ENCODE results near the gene SLC27A2.
"Not testable (repeated sequence)": the region's sequence is repeated elsewhere in the genome, so short reads cannot be mapped to it uniquely, and the experiment has no call there.

Gene SLC27A2

GRCh38 chr15:50163719-50164410 lies 18.1 kb upstream of the SLC27A2 start:
- no peak for DNase-seq (ENCODE audit: low read depth)

GRCh38 chr15:50164458-50164857 lies 17.5 kb upstream of the SLC27A2 start:
- DNase-seq (ENCODE audit: low read depth) = no peak

- no peak for DNase-seq (ENCODE audit: low read depth)
Measured at GRCh38 chr15:50166216-50166615, 15.8 kb upstream of the SLC27A2 start.

- DNase-seq (ENCODE audit: low read depth) = no peak
Measured at GRCh38 chr15:50167110-50167509, 14.9 kb upstream of the SLC27A2 start.

- no peak for DNase-seq (ENCODE audit: low read depth)
Measured at GRCh38 chr15:50168379-50168778, 13.6 kb upstream of the SLC27A2 start.

GRCh38 chr15:50168783-50169411 lies 13.1 kb upstream of the SLC27A2 start:
- DNase-seq (ENCODE audit: low read depth) = no peak

- not testable (repeated sequence) for DNase-seq (ENCODE audit: low read depth)
Measured at GRCh38 chr15:50172360-50172895, 9.6 kb upstream of the SLC27A2 start.

- no peak for DNase-seq (ENCODE audit: low read depth)
Measured at GRCh38 chr15:50176869-50177268, 5.1 kb upstream of the SLC27A2 start.

- no peak for DNase-seq (ENCODE audit: low read depth)
Measured at GRCh38 chr15:50180091-50180490, 1.9 kb upstream of the SLC27A2 start.

- no peak for DNase-seq (ENCODE audit: low read depth)
Measured at GRCh38 chr15:50180582-50180981, 1.4 kb upstream of the SLC27A2 start.

GRCh38 chr15:50181201-50181968 lies 611 bp upstream of the SLC27A2 start:
- no peak for DNase-seq (ENCODE audit: low read depth)

GRCh38 chr15:50182219-50183013 lies 420 bp downstream of the SLC27A2 start:
- no peak for DNase-seq (ENCODE audit: low read depth)

- DNase-seq (ENCODE audit: low read depth) = no peak
Measured at GRCh38 chr15:50183112-50183794, 1.3 kb downstream of the SLC27A2 start.

- DNase-seq (ENCODE audit: low read depth) = no peak
Measured at GRCh38 chr15:50184863-50185504, 3.0 kb downstream of the SLC27A2 start.

- no peak for DNase-seq (ENCODE audit: low read depth)
Measured at GRCh38 chr15:50186090-50186489, 4.1 kb downstream of the SLC27A2 start.

GRCh38 chr15:50186752-50187151 lies 4.8 kb downstream of the SLC27A2 start:
- DNase-seq (ENCODE audit: low read depth) = no peak

GRCh38 chr15:50187525-50187924 lies 5.5 kb downstream of the SLC27A2 start:
- no peak for DNase-seq (ENCODE audit: low read depth)

- DNase-seq (ENCODE audit: low read depth) = no peak
Measured at GRCh38 chr15:50187997-50188396, 6.0 kb downstream of the SLC27A2 start.

GRCh38 chr15:50188793-50189192 lies 6.8 kb downstream of the SLC27A2 start:
- DNase-seq (ENCODE audit: low read depth) = not testable (repeated sequence)

GRCh38 chr15:50189633-50190032 lies 7.6 kb downstream of the SLC27A2 start:
- no peak for DNase-seq (ENCODE audit: low read depth)

- no peak for DNase-seq (ENCODE audit: low read depth)
Measured at GRCh38 chr15:50190166-50190570, 8.2 kb downstream of the SLC27A2 start.

Measured in stimulated activated CD8-positive, alpha-beta memory T cell treated with anti-CD3 and anti-CD28 coated beads, Interleukin-7, amount 100 ng/mL, for 24 hours (primary cell).